ENCODE data around the gene LRMDA. TPM values are rescaled to one million over a fixed set of nuclear protein-coding genes. Genes with fewer than 3 reads are reported as not detected.

LRMDA gene
- total RNA-seq, 1 experiment from 2014 or later: 1.2 TPM

GRCh38 chr10:76353237-76353851 lies 921.9 kb downstream of the LRMDA start:
- ATAC-seq: no peak
- Histone ChIP-seq H3K79me2 (ENCODE audit: low read length) (no peaks in the 10 kb centered on the region), H3K9me3 (ENCODE audit: low read length) (no peaks in the 10 kb centered on the region), H3K4me2 (ENCODE audit: low read length) (no peak overlapping the region), H3K9me2 (replicated peaks; ENCODE audit: low read length) (0 out of 2 replicates have a peak, but pooled peaks cover 4% of the 10 kb centered on the region), H3K36me3 (ENCODE audit: low read depth, low read length) (no peaks in the 10 kb centered on the region), H3K27me3 (ENCODE audit: low read length) (no peaks in the 10 kb centered on the region), H3K4me1 (ENCODE audit: insufficient read depth, low read length) (peaks cover 23% of the 10 kb centered on the region), H3K4me3 (ENCODE audit: low read length) (no peak overlapping the region), H3K27ac (ENCODE audit: low read length) (peak overlapping the region; percentile 59; the same call in 1 of the 2 replicates), H4K20me1 (ENCODE audit: low read length) (no peaks in the 10 kb centered on the region), H2AFZ (ENCODE audit: low read length) (peak overlapping the region; percentile 1; the same call in 1 of the 2 replicates), H3K9ac (ENCODE audit: low read length) (peak overlapping the region; percentile 30; the same call in 1 of the 2 replicates), H3F3A (ENCODE audit: low read length, unreplicated experiment) (no peaks in the 10 kb centered on the region)
- CTCF ChIA-PET: no interaction called here
- TF ChIP-seq CTCF (conservative IDR thresholded peaks at IDR 0.05; ENCODE audit: low read depth, low read length) (no peak), EZH2phosphoT487 (IDR thresholded peaks at IDR 0.05; ENCODE audit: borderline replicate concordance, low read length) (no peak), EZH2 (IDR thresholded peaks at IDR 0.05; ENCODE audit: low read length, unreplicated experiment) (no peak)
- BruUV-seq (replicated peaks): no TSS peak
- DNase-seq: no peak
- POLR2A ChIA-PET (ENCODE audit: unreplicated experiment): no interaction called here
- intact Hi-C loops (cut with micrococcal nuclease): no loop called here

GRCh38 chr10:76354212-76354738 lies 922.9 kb downstream of the LRMDA start:
- Histone ChIP-seq H3K4me2 (ENCODE audit: low read length) (no peak overlapping the region), H3K27me3 (ENCODE audit: low read length) (no peaks in the 10 kb centered on the region), H3K4me1 (ENCODE audit: insufficient read depth, low read length) (peaks cover 23% of the 10 kb centered on the region), H2AFZ (ENCODE audit: low read length) (no peak overlapping the region), H3F3A (ENCODE audit: low read length, unreplicated experiment) (no peaks in the 10 kb centered on the region), H3K79me2 (ENCODE audit: low read length) (no peaks in the 10 kb centered on the region), H3K9me3 (ENCODE audit: low read length) (no peaks in the 10 kb centered on the region), H3K9ac (ENCODE audit: low read length) (no peak overlapping the region), H4K20me1 (ENCODE audit: low read length) (no peaks in the 10 kb centered on the region), H3K4me3 (ENCODE audit: low read length) (no peak overlapping the region), H3K36me3 (ENCODE audit: low read depth, low read length) (no peaks in the 10 kb centered on the region), H3K9me2 (replicated peaks; ENCODE audit: low read length) (0 out of 2 replicates have a peak, but pooled peaks cover 4% of the 10 kb centered on the region), H3K27ac (ENCODE audit: low read length) (no peak overlapping the region)
- ChIA-PET POLR2A (ENCODE audit: unreplicated experiment) (interaction anchor here (0.6 kb wide), 1 partner anchor 77 kb away, joined by 7 read pairs; no protein-coding TSS in a partner anchor), CTCF (no interaction called here)
- ATAC-seq (no peak), DNase-seq (no peak)
- BruUV-seq (replicated peaks): no TSS peak
- intact Hi-C loops (cut with micrococcal nuclease): no loop called here
- TF ChIP-seq EZH2 (IDR thresholded peaks at IDR 0.05; ENCODE audit: low read length, unreplicated experiment): no peak
- TF ChIP-seq CTCF (conservative IDR thresholded peaks at IDR 0.05; ENCODE audit: low read depth, low read length): no peak
- no peak for TF ChIP-seq EZH2phosphoT487 (IDR thresholded peaks at IDR 0.05; ENCODE audit: borderline replicate concordance, low read length)

GRCh38 chr10:76354921-76355320 lies 923.5 kb downstream of the LRMDA start:
- ChIA-PET POLR2A (ENCODE audit: unreplicated experiment) (interaction anchor here (0.6 kb wide), 1 partner anchor 78 kb away, joined by 7 read pairs; no protein-coding TSS in a partner anchor), CTCF (no interaction called here)
- Histone ChIP-seq H3F3A (ENCODE audit: low read length, unreplicated experiment) (no peaks in the 10 kb centered on the region), H3K9me3 (ENCODE audit: low read length) (no peaks in the 10 kb centered on the region), H3K4me3 (ENCODE audit: low read length) (no peak overlapping the region), H3K27ac (ENCODE audit: low read length) (no peak overlapping the region), H3K27me3 (ENCODE audit: low read length) (no peaks in the 10 kb centered on the region), H2AFZ (ENCODE audit: low read length) (no peak overlapping the region), H3K9me2 (replicated peaks; ENCODE audit: low read length) (0 out of 2 replicates have a peak, but pooled peaks cover under 1% of the 10 kb centered on the region), H4K20me1 (ENCODE audit: low read length) (no peaks in the 10 kb centered on the region), H3K9ac (ENCODE audit: low read length) (no peak overlapping the region), H3K36me3 (ENCODE audit: low read depth, low read length) (no peaks in the 10 kb centered on the region), H3K4me1 (ENCODE audit: insufficient read depth, low read length) (peaks cover 23% of the 10 kb centered on the region), H3K79me2 (ENCODE audit: low read length) (no peaks in the 10 kb centered on the region), H3K4me2 (ENCODE audit: low read length) (0 out of 2 replicates have a peak overlapping the region, but pooled peaks have one; percentile 0)
- ATAC-seq (no peak), DNase-seq (peak; percentile 51)
- TF ChIP-seq EZH2phosphoT487 (IDR thresholded peaks at IDR 0.05; ENCODE audit: borderline replicate concordance, low read length): no peak
- TF ChIP-seq CTCF (conservative IDR thresholded peaks at IDR 0.05; ENCODE audit: low read depth, low read length): no peak
- intact Hi-C loops (cut with micrococcal nuclease): no loop called here
- BruUV-seq (replicated peaks): no TSS peak
